ENCODE measurements around the gene UGT2B15. TPM values are rescaled to one million over a fixed set of nuclear protein-coding genes. Genes with fewer than 3 reads are reported as not detected.
"Not testable (repeated sequence)": the region's sequence is repeated elsewhere in the genome, so short reads cannot be mapped to it uniquely, and the experiment has no call there.

UGT2B15 gene
- total RNA-seq, 4 donors from 2014 or later: not detected

DNA sequence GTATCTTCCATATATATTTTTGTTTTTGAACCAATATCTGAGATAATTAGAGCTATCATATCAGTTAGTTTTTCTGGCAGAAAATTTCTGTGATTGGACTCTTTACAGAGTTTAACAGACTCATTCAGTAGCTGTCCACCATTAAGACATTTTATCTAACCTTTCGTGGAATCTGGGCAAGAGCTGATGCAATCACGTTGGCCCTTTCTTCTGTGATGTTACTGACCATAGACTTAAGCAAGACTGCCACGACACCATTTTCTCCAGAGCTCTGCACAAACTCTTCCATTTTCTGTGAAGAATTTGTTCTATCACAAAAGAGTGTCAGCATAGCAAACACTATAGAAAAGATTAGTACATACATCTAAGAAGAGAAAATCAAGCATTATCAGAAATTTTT, 41.8 kb upstream of the UGT2B15 start:
- intact Hi-C loops (cut with DNase I): no loop called here
- no peaks in the 10 kb centered on the region for H3K9me3 ChIP-seq
- 82% methylated on average over 3 of the region's 3 CpGs for WGBS

GRCh38 chr4:68708566-68708965, 38.1 kb upstream of the UGT2B15 start:
- Histone ChIP-seq H3K27ac (replicated peaks in 1 of 4) (no peak overlapping the region), H3K9me3 (no peaks in the 10 kb centered on the region), H3K27me3 (no peaks in the 10 kb centered on the region), H3K4me3 (no peak overlapping the region), H3K36me3 (no peaks in the 10 kb centered on the region), H3K4me1 (no peaks in the 10 kb centered on the region)
- TF ChIP-seq POLR2A (IDR thresholded peaks at IDR 0.05; ENCODE audit: low read depth): no peak
- no peak for TF ChIP-seq POLR2AphosphoS5 (IDR thresholded peaks at IDR 0.05)
- TF ChIP-seq EP300 (IDR thresholded peaks at IDR 0.05): no peak
- no peak for TF ChIP-seq CTCF (IDR thresholded peaks at IDR 0.05)
- no peak for DNase-seq (ENCODE audit: extremely low spot score)
- intact Hi-C loops (cut with DNase I): no loop called here

More for the DNA sequence above, 41.8 kb upstream of the UGT2B15 start:
- no peaks in the 10 kb centered on the region for H3K4me1 ChIP-seq
- no peaks in the 10 kb centered on the region for H3K27me3 ChIP-seq
- no peaks in the 10 kb centered on the region for H3K36me3 ChIP-seq
- TF ChIP-seq EP300 (IDR thresholded peaks at IDR 0.05) (no peak), POLR2A (IDR thresholded peaks at IDR 0.05; ENCODE audit: low read depth) (no peak)
- DNase-seq (ENCODE audit: extremely low spot score): no peak
- H3K4me3 ChIP-seq: no peak overlapping the region
- H3K27ac ChIP-seq (replicated peaks in 1 of 4): no peak overlapping the region

- 91% methylated on average over 2 of the region's 2 CpGs for WGBS
- H3K27me3 ChIP-seq; H3K27ac ChIP-seq (replicated peaks in 1 of 4); H3K36me3 ChIP-seq; H3K4me3 ChIP-seq; intact Hi-C loops (cut with DNase I); H3K4me1 ChIP-seq; H3K9me3 ChIP-seq; DNase-seq (ENCODE audit: extremely low spot score): not testable (repeated sequence)
Measured at GRCh38 chr4:68703168-68703567, 32.7 kb upstream of the UGT2B15 start.

DNA sequence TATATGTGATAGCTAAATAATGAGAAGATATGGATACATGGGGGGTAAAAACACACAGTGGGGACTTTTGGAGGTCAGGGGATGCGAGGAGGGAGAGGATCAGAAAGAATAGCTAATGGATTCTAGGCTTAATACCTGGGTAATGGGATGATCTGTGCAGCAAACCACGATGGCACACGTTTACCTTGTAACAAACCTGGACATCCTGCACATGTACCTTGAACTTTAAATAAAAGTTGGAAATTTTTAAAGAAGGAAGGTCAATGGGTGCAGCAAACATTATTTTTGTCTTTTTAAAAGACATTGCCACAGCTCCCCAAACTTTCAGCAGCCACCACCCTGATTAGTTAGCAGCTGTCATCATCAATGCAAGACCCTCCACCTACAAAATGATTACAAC, 29.7 kb upstream of the UGT2B15 start:
- Histone ChIP-seq H3K4me1 (no peaks in the 10 kb centered on the region), H3K27me3 (no peaks in the 10 kb centered on the region), H3K9me3 (no peaks in the 10 kb centered on the region), H3K36me3 (no peaks in the 10 kb centered on the region), H3K4me3 (no peak overlapping the region), H3K27ac (replicated peaks in 1 of 4) (no peak overlapping the region)
- 63% methylated on average over 3 of the region's 3 CpGs for WGBS
- intact Hi-C loops (cut with DNase I): no loop called here
- TF ChIP-seq POLR2AphosphoS5 (IDR thresholded peaks at IDR 0.05): no peak
- no peak for TF ChIP-seq EP300 (IDR thresholded peaks at IDR 0.05)
- no peak for TF ChIP-seq CTCF (IDR thresholded peaks at IDR 0.05)
- no peak for TF ChIP-seq POLR2A (IDR thresholded peaks at IDR 0.05; ENCODE audit: low read depth)
- DNase-seq (ENCODE audit: extremely low spot score): no peak

- Histone ChIP-seq H3K27me3 (no peaks in the 10 kb centered on the region), H3K36me3 (no peaks in the 10 kb centered on the region), H3K4me3 (no peak overlapping the region), H3K27ac (replicated peaks in 1 of 4) (no peak overlapping the region), H3K9me3 (peaks cover 0 to 6% (median 0%) of the 10 kb centered on the region in 4 donors), H3K4me1 (no peaks in the 10 kb centered on the region)
- no peak for DNase-seq (ENCODE audit: extremely low spot score)
- intact Hi-C loops (cut with DNase I): no loop called here
- TF ChIP-seq EP300 (IDR thresholded peaks at IDR 0.05) (no peak), POLR2AphosphoS5 (IDR thresholded peaks at IDR 0.05) (no peak), CTCF (IDR thresholded peaks at IDR 0.05) (no peak), POLR2A (IDR thresholded peaks at IDR 0.05; ENCODE audit: low read depth) (no peak)
- 86% methylated on average over 9 of the region's 9 CpGs for WGBS
Measured at GRCh38 chr4:68693325-68694075, 23.0 kb upstream of the UGT2B15 start.

DNA sequence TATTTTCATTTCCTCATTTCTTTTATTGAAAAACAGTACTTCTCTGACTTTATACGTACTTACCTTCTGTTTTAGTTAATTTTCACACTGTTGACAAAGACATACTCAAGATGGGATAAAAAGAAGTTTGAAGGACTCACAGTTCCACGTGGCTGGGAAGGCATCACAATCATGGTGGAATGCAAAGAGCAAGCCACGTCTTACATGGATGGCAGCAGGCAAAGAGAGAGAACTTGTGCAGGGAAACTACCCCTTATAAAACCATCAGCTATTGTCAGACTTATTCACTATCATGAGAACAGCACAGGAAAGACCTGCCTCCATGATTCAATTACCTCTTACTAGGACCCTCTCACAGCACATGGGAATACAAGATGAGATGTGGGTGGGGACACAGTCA, 20.7 kb upstream of the UGT2B15 start:
- 69% methylated on average over 3 of the region's 3 CpGs for WGBS
- DNase-seq (ENCODE audit: extremely low spot score): no peak
- TF ChIP-seq EP300 (IDR thresholded peaks at IDR 0.05) (no peak), POLR2AphosphoS5 (IDR thresholded peaks at IDR 0.05) (no peak), POLR2A (IDR thresholded peaks at IDR 0.05; ENCODE audit: low read depth) (no peak), CTCF (IDR thresholded peaks at IDR 0.05) (no peak)

More for the DNA sequence above, 20.7 kb upstream of the UGT2B15 start:
- Histone ChIP-seq H3K27me3 (no peaks in the 10 kb centered on the region), H3K4me3 (no peak overlapping the region), H3K36me3 (no peaks in the 10 kb centered on the region), H3K4me1 (no peaks in the 10 kb centered on the region), H3K27ac (replicated peaks in 1 of 4) (no peak overlapping the region), H3K9me3 (peaks cover 0 to 6% (median 0%) of the 10 kb centered on the region in 4 donors)
- intact Hi-C loops (cut with DNase I): no loop called here
